Epithelial cell of esophagus (primary cell): ENCODE results near the gene ORAI3.

Experiments
- DNase-seq: peaks from one replicate; pipeline ENCODE4 v3.0.0; 2010; ENCODE audit warnings: low read depth
- H3K4me3 ChIP-seq: 2 replicates; pipeline ENCODE4 v1.5.1; 2011; ENCODE audit warnings: mild to moderate bottlenecking, low read length, control low read depth
- CTCF ChIP-seq: IDR thresholded peaks from 2 replicates; pipeline ENCODE4 v1.5.1; 2011; ENCODE audit warnings: low read depth, mild to moderate bottlenecking, low read length, control low read depth, inconsistent platforms; ENCODE audit not compliant: insufficient read depth; ENCODE audit errors: missing control alignments

The ORAI3 gene

DNA sequence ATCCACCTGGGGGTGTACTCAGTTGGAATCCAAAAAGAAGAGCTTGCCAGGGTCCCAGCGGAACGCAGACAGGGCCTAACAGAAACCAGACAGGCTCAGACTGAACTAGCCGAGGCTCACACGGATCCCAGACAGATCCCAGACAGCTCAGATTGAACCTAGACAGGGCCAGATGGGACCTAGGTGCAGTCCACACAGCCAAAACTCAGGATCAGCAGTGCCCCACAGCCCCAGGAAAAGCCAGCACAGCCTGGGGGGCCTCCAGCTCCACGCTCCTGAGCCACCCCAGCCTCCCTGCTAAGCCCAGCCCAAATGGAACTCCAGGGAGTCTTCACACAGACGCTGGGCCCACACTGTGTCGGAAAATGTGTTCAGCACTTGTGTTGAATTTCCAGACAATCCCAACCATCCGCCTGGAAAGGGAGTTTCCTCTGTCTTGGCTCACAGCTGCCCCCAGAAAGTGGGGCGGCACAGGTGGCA lies 54.0 kb downstream of the ORAI3 start:
- TF ChIP-seq CTCF, result no peak
- H3K4me3 ChIP-seq, result no peak overlapping the region
- DNase-seq, result no peak

DNA sequence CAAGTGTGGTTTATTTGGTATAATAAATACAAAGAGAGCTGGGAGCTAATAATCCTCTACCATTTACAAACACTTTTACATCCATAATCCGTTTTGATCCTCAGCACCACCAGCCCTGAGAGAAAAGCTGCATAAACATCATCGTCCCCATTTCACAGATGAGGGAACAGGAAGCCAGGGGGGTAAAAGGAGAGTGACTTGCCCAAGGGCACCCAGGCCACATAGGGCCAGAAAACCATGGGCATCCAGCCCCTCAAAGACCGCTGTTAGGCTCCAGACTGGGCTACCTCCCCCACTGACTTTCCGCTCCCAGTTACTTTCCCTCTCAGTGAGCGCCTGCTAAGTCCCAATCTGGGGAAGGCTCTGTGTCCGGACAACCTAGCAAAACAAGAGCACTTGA lies 54.9 kb downstream of the ORAI3 start:
- TF ChIP-seq CTCF, result no peak
- no peak overlapping the region for H3K4me3 ChIP-seq
- no peak for DNase-seq
